ENCODE results near the gene GRIN2A. TPM values are rescaled to one million over a fixed set of nuclear protein-coding genes. Genes with fewer than 3 reads are reported as not detected.

Gene GRIN2A
- total RNA-seq, 1 experiment from 2014 or later: 34.6 TPM

DNA sequence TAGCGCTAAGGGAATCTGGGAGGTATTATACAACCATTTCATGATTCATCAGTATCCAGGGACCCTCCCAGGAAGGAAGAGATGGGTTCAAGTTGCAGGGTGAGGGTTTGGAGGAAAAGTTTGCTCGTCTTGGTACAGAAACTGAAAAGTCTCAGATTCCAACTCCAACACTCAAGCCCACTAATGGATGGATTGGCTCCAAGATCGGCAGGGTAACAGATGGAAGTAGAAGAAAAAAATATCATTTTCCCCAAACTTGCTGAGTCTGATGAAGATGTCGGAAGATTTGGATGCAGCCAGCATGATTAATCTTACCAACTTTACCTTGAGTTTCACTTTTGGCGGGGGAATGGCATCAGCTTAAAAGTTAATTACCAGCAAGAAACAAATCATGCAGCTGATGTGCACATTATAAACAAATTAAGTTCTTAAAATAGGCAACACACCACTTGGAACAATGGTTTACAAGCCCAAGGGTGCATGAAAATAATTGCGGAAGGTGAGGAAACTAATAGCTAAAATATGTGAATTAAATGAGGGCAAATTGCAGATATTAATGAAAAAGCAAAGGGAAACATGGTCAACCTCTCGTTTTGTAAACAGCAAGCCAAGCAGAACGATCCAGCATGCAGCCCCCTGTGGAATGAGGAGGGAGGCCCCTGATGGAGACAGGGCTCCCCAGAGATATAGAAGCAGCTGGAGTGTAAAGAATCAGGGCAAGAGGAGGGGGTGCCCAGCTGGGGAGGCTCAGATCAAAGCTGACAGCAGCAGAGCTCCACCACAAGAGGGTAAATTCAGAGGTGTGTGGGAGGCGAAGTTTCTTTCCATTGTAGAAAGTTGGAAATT lies 44.1 kb upstream of the GRIN2A start:
- no peak for TF ChIP-seq CTCF (IDR thresholded peaks at IDR 0.05; ENCODE audit: unreplicated experiment)
- no peaks in the 10 kb centered on the region for H3K36me3 Mint-ChIP-seq (ENCODE audit: insufficient read depth, unreplicated experiment)
- no peaks in the 10 kb centered on the region for H3K9me3 Mint-ChIP-seq (ENCODE audit: low read depth, unreplicated experiment)
- no peak overlapping the region for H3K27ac Mint-ChIP-seq (ENCODE audit: unreplicated experiment)
- H3K4me1 Mint-ChIP-seq (ENCODE audit: low read depth, unreplicated experiment): peaks cover 15% of the 10 kb centered on the region
- intact Hi-C loops (cut with micrococcal nuclease; ENCODE audit: unreplicated experiment): no loop called here
- H3K27me3 Mint-ChIP-seq (ENCODE audit: unreplicated experiment): peaks cover 27% of the 10 kb centered on the region
- CTCF ChIA-PET: no interaction called here
- DNase-seq: no peak
- H3K4me3 Mint-ChIP-seq (ENCODE audit: low read depth, unreplicated experiment): no peak overlapping the region
- no TSS peak for BruUV-seq (replicated peaks)

GRCh38 chr16:10225653-10226052 lies 43.4 kb upstream of the GRIN2A start:
- no TSS peak for BruUV-seq (replicated peaks)
- no peak for TF ChIP-seq CTCF (IDR thresholded peaks at IDR 0.05; ENCODE audit: unreplicated experiment)
- intact Hi-C loops (cut with micrococcal nuclease; ENCODE audit: unreplicated experiment): no loop called here

GRCh38 chr16:10224850-10225249 lies 42.6 kb upstream of the GRIN2A start:
- H3K27ac Mint-ChIP-seq (ENCODE audit: unreplicated experiment): no peak overlapping the region
- H3K4me3 Mint-ChIP-seq (ENCODE audit: low read depth, unreplicated experiment): no peak overlapping the region
- peaks cover 15% of the 10 kb centered on the region for H3K4me1 Mint-ChIP-seq (ENCODE audit: low read depth, unreplicated experiment)
- CTCF ChIA-PET: no interaction called here
- no TSS peak for BruUV-seq (replicated peaks)
- DNase-seq: no peak
- H3K9me3 Mint-ChIP-seq (ENCODE audit: low read depth, unreplicated experiment): no peaks in the 10 kb centered on the region
- TF ChIP-seq CTCF (IDR thresholded peaks at IDR 0.05; ENCODE audit: unreplicated experiment): no peak
- no peaks in the 10 kb centered on the region for H3K36me3 Mint-ChIP-seq (ENCODE audit: insufficient read depth, unreplicated experiment)
- H3K27me3 Mint-ChIP-seq (ENCODE audit: unreplicated experiment): peaks cover 27% of the 10 kb centered on the region
- intact Hi-C loops (cut with micrococcal nuclease; ENCODE audit: unreplicated experiment): no loop called here

More at GRCh38 chr16:10225653-10226052, 43.4 kb upstream of the GRIN2A start:
- Mint-ChIP-seq H3K27me3 (ENCODE audit: unreplicated experiment) (peaks cover 27% of the 10 kb centered on the region), H3K27ac (ENCODE audit: unreplicated experiment) (no peak overlapping the region), H3K4me1 (ENCODE audit: low read depth, unreplicated experiment) (peaks cover 15% of the 10 kb centered on the region), H3K4me3 (ENCODE audit: low read depth, unreplicated experiment) (no peak overlapping the region), H3K9me3 (ENCODE audit: low read depth, unreplicated experiment) (no peaks in the 10 kb centered on the region), H3K36me3 (ENCODE audit: insufficient read depth, unreplicated experiment) (no peaks in the 10 kb centered on the region)
- no peak for DNase-seq
- CTCF ChIA-PET: no interaction called here

- CTCF ChIA-PET: no interaction called here
- intact Hi-C loops (cut with micrococcal nuclease; ENCODE audit: unreplicated experiment): no loop called here
Observed at GRCh38 chr16:10220942-10221341, 38.7 kb upstream of the GRIN2A start.

More at GRCh38 chr16:10220942-10221341, 38.7 kb upstream of the GRIN2A start:
- BruUV-seq (replicated peaks): no TSS peak
- Mint-ChIP-seq H3K27ac (ENCODE audit: unreplicated experiment) (no peak overlapping the region), H3K4me3 (ENCODE audit: low read depth, unreplicated experiment) (no peak overlapping the region), H3K36me3 (ENCODE audit: insufficient read depth, unreplicated experiment) (no peaks in the 10 kb centered on the region), H3K4me1 (ENCODE audit: low read depth, unreplicated experiment) (no peaks in the 10 kb centered on the region), H3K9me3 (ENCODE audit: low read depth, unreplicated experiment) (no peaks in the 10 kb centered on the region), H3K27me3 (ENCODE audit: unreplicated experiment) (peaks cover 34% of the 10 kb centered on the region)
- TF ChIP-seq CTCF (IDR thresholded peaks at IDR 0.05; ENCODE audit: unreplicated experiment): no peak
- no peak for DNase-seq
